ENCODE data around the gene GSG1L.
"Not testable (repeated sequence)": the region's sequence is repeated elsewhere in the genome, so short reads cannot be mapped to it uniquely, and the experiment has no call there.

The GSG1L gene

GRCh38 chr16:27746076-27746855 is 317.2 kb downstream of the GSG1L start:
- no peak for TF ChIP-seq CTCF (IDR thresholded peaks at IDR 0.05; ENCODE audit: insufficient read depth, low read length, poor library complexity, severe bottlenecking)
- Histone ChIP-seq H3K36me3 (ENCODE audit: control insufficient read depth, insufficient read depth, low read length) (no peaks in the 10 kb centered on the region), H3K4me3 (replicated peaks; ENCODE audit: low read depth, low read length) (no peak overlapping the region), H3K27me3 (replicated peaks; ENCODE audit: control insufficient read depth, insufficient read depth, low read length) (no peaks in the 10 kb centered on the region)
- DNase-seq (ENCODE audit: extremely low read depth, insufficient read length): no peak

- no peak overlapping the region for H3K4me3 ChIP-seq (replicated peaks; ENCODE audit: low read depth, low read length)
- no peaks in the 10 kb centered on the region for H3K36me3 ChIP-seq (ENCODE audit: control insufficient read depth, insufficient read depth, low read length)
- TF ChIP-seq CTCF (IDR thresholded peaks at IDR 0.05; ENCODE audit: insufficient read depth, low read length, poor library complexity, severe bottlenecking): no peak
- no peaks in the 10 kb centered on the region for H3K27me3 ChIP-seq (replicated peaks; ENCODE audit: control insufficient read depth, insufficient read depth, low read length)
- DNase-seq (ENCODE audit: extremely low read depth, insufficient read length): no peak
Observed at GRCh38 chr16:27745348-27745747, 318.2 kb downstream of the GSG1L start.

- H3K27me3 ChIP-seq (replicated peaks; ENCODE audit: control insufficient read depth, insufficient read depth, low read length): no peaks in the 10 kb centered on the region
- H3K36me3 ChIP-seq (ENCODE audit: control insufficient read depth, insufficient read depth, low read length): no peaks in the 10 kb centered on the region
- H3K4me3 ChIP-seq (replicated peaks; ENCODE audit: low read depth, low read length): no peak overlapping the region
- DNase-seq (ENCODE audit: extremely low read depth, insufficient read length): no peak
- TF ChIP-seq CTCF (IDR thresholded peaks at IDR 0.05; ENCODE audit: insufficient read depth, low read length, poor library complexity, severe bottlenecking): no peak
Observed at GRCh38 chr16:27743963-27744362, 319.6 kb downstream of the GSG1L start.

- not testable (repeated sequence) for DNase-seq (ENCODE audit: extremely low read depth, insufficient read length); H3K27me3 ChIP-seq (replicated peaks; ENCODE audit: control insufficient read depth, insufficient read depth, low read length); H3K4me3 ChIP-seq (replicated peaks; ENCODE audit: low read depth, low read length); H3K36me3 ChIP-seq (ENCODE audit: control insufficient read depth, insufficient read depth, low read length)
Observed at GRCh38 chr16:27743001-27743400, 320.5 kb downstream of the GSG1L start.

GRCh38 chr16:27742333-27742732 is 321.2 kb downstream of the GSG1L start:
- no peak for TF ChIP-seq CTCF (IDR thresholded peaks at IDR 0.05; ENCODE audit: insufficient read depth, low read length, poor library complexity, severe bottlenecking)
- Histone ChIP-seq H3K27me3 (replicated peaks; ENCODE audit: control insufficient read depth, insufficient read depth, low read length) (no peaks in the 10 kb centered on the region), H3K36me3 (ENCODE audit: control insufficient read depth, insufficient read depth, low read length) (no peaks in the 10 kb centered on the region), H3K4me3 (replicated peaks; ENCODE audit: low read depth, low read length) (no peak overlapping the region)
- DNase-seq (ENCODE audit: extremely low read depth, insufficient read length): no peak

GRCh38 chr16:27740496-27741201 is 322.9 kb downstream of the GSG1L start:
- TF ChIP-seq CTCF (IDR thresholded peaks at IDR 0.05; ENCODE audit: insufficient read depth, low read length, poor library complexity, severe bottlenecking): no peak
- H3K27me3 ChIP-seq (replicated peaks; ENCODE audit: control insufficient read depth, insufficient read depth, low read length): no peaks in the 10 kb centered on the region
- H3K4me3 ChIP-seq (replicated peaks; ENCODE audit: low read depth, low read length): no peak overlapping the region
- no peak for DNase-seq (ENCODE audit: extremely low read depth, insufficient read length)
- no peaks in the 10 kb centered on the region for H3K36me3 ChIP-seq (ENCODE audit: control insufficient read depth, insufficient read depth, low read length)
